Measurements from ENCODE around the gene ADAMTS4.

DNA sequence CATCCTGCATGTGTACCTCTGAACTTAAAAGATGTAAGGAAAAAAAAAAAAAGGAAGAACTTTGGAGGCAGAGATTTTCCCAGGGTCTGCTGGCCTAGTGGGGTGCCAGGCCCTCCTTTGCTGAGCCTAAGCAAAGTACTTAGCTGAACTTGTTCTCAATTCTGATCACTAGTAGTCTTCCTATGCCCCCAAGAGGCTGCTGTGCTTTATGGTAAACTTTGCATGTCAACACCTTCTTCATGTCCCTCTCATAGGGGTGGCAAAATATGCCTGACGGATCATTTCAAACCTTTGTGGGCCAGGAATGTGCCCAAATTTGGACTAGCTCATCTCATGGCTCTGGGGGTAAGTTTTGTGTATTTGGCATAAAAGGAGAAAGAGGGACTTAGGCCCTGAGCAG is 41.0 kb downstream of the ADAMTS4 start:
- no peak for TF ChIP-seq EZH2 (IDR thresholded peaks at IDR 0.05; ENCODE audit: borderline replicate concordance, low read depth, low read length, poor library complexity, severe bottlenecking)
- TF ChIP-seq, protein P1, sequence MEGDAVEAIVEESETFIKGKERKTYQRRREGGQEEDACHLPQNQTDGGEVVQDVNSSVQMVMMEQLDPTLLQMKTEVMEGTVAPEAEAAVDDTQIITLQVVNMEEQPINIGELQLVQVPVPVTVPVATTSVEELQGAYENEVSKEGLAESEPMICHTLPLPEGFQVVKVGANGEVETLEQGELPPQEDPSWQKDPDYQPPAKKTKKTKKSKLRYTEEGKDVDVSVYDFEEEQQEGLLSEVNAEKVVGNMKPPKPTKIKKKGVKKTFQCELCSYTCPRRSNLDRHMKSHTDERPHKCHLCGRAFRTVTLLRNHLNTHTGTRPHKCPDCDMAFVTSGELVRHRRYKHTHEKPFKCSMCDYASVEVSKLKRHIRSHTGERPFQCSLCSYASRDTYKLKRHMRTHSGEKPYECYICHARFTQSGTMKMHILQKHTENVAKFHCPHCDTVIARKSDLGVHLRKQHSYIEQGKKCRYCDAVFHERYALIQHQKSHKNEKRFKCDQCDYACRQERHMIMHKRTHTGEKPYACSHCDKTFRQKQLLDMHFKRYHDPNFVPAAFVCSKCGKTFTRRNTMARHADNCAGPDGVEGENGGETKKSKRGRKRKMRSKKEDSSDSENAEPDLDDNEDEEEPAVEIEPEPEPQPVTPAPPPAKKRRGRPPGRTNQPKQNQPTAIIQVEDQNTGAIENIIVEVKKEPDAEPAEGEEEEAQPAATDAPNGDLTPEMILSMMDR (conservative IDR thresholded peaks at IDR 0.05; ENCODE audit: low read depth, low read length): no peak
